ENCODE data around the gene PHACTR3. TPM values are rescaled to one million over a fixed set of nuclear protein-coding genes. Genes with fewer than 3 reads are reported as not detected.

The PHACTR3 gene
- polyA plus RNA-seq, 1 donor: 8.3 TPM

GRCh38 chr20:59816146-59816738 lies 211.9 kb downstream of the PHACTR3 start:
- Histone ChIP-seq H3K9me3 (ENCODE audit: control insufficient read depth, low read depth, low read length) (no peaks in the 10 kb centered on the region), H3K27ac (ENCODE audit: low read length) (no peak overlapping the region), H3K4me3 (ENCODE audit: low read length) (no peak overlapping the region), H3K4me1 (ENCODE audit: control insufficient read depth, insufficient read depth, low read length) (no peaks in the 10 kb centered on the region), H3K36me3 (ENCODE audit: control insufficient read depth, insufficient read depth, low read length) (no peaks in the 10 kb centered on the region), H3K27me3 (ENCODE audit: control insufficient read depth, insufficient read depth, low read length) (no peaks in the 10 kb centered on the region)
- peak; percentile 37 to 67 for DNase-seq
- no CpG with 5 or more reads among the region's 4 CpGs for WGBS (ENCODE audit: insufficient coverage, low lambda C conversion rate)

GRCh38 chr20:59817406-59817805 lies 213.1 kb downstream of the PHACTR3 start:
- H3K27ac ChIP-seq (ENCODE audit: low read length): no peak overlapping the region

GRCh38 chr20:59817846-59818615 lies 213.7 kb downstream of the PHACTR3 start:
- Histone ChIP-seq H3K27ac (ENCODE audit: low read length) (no peak overlapping the region), H3K27me3 (ENCODE audit: control insufficient read depth, insufficient read depth, low read length) (no peaks in the 10 kb centered on the region), H3K4me1 (ENCODE audit: control insufficient read depth, insufficient read depth, low read length) (no peaks in the 10 kb centered on the region), H3K4me3 (ENCODE audit: low read length) (no peak overlapping the region), H3K9me3 (ENCODE audit: control insufficient read depth, low read depth, low read length) (no peaks in the 10 kb centered on the region), H3K36me3 (ENCODE audit: control insufficient read depth, insufficient read depth, low read length) (no peaks in the 10 kb centered on the region)
- WGBS (ENCODE audit: insufficient coverage, low lambda C conversion rate): 100% methylated on average over 1 of the region's 14 CpGs
- no peak for DNase-seq

More at GRCh38 chr20:59817406-59817805, 213.1 kb downstream of the PHACTR3 start:
- WGBS (ENCODE audit: insufficient coverage, low lambda C conversion rate): no CpG with 5 or more reads among the region's 4 CpGs
- no peaks in the 10 kb centered on the region for H3K27me3 ChIP-seq (ENCODE audit: control insufficient read depth, insufficient read depth, low read length)
- no peak overlapping the region for H3K4me3 ChIP-seq (ENCODE audit: low read length)
- H3K36me3 ChIP-seq (ENCODE audit: control insufficient read depth, insufficient read depth, low read length): no peaks in the 10 kb centered on the region
- no peak for DNase-seq
- no peaks in the 10 kb centered on the region for H3K4me1 ChIP-seq (ENCODE audit: control insufficient read depth, insufficient read depth, low read length)
- H3K9me3 ChIP-seq (ENCODE audit: control insufficient read depth, low read depth, low read length): no peaks in the 10 kb centered on the region

GRCh38 chr20:59818911-59819310 lies 214.6 kb downstream of the PHACTR3 start:
- no CpG with 5 or more reads among the region's 10 CpGs for WGBS (ENCODE audit: insufficient coverage, low lambda C conversion rate)
- Histone ChIP-seq H3K27me3 (ENCODE audit: control insufficient read depth, insufficient read depth, low read length) (no peaks in the 10 kb centered on the region), H3K36me3 (ENCODE audit: control insufficient read depth, insufficient read depth, low read length) (no peaks in the 10 kb centered on the region), H3K4me1 (ENCODE audit: control insufficient read depth, insufficient read depth, low read length) (no peaks in the 10 kb centered on the region), H3K27ac (ENCODE audit: low read length) (no peak overlapping the region), H3K4me3 (ENCODE audit: low read length) (no peak overlapping the region), H3K9me3 (ENCODE audit: control insufficient read depth, low read depth, low read length) (no peaks in the 10 kb centered on the region)
- no peak for DNase-seq

GRCh38 chr20:59819496-59820203 lies 215.3 kb downstream of the PHACTR3 start:
- Histone ChIP-seq H3K4me3 (ENCODE audit: low read length) (no peak overlapping the region), H3K4me1 (ENCODE audit: control insufficient read depth, insufficient read depth, low read length) (peaks cover 3% of the 10 kb centered on the region), H3K27me3 (ENCODE audit: control insufficient read depth, insufficient read depth, low read length) (no peaks in the 10 kb centered on the region), H3K9me3 (ENCODE audit: control insufficient read depth, low read depth, low read length) (no peaks in the 10 kb centered on the region), H3K36me3 (ENCODE audit: control insufficient read depth, insufficient read depth, low read length) (no peaks in the 10 kb centered on the region), H3K27ac (ENCODE audit: low read length) (no peak overlapping the region)
- no peak for DNase-seq
- no CpG with 5 or more reads among the region's 20 CpGs for WGBS (ENCODE audit: insufficient coverage, low lambda C conversion rate)

- peak in 1 of 2 donors; percentile 37 for DNase-seq
- no CpG with 5 or more reads among the region's 11 CpGs for WGBS (ENCODE audit: insufficient coverage, low lambda C conversion rate)
- Histone ChIP-seq H3K9me3 (ENCODE audit: control insufficient read depth, low read depth, low read length) (no peaks in the 10 kb centered on the region), H3K27ac (ENCODE audit: low read length) (no peak overlapping the region), H3K27me3 (ENCODE audit: control insufficient read depth, insufficient read depth, low read length) (no peaks in the 10 kb centered on the region), H3K4me1 (ENCODE audit: control insufficient read depth, insufficient read depth, low read length) (peaks cover 11% of the 10 kb centered on the region), H3K4me3 (ENCODE audit: low read length) (no peak overlapping the region), H3K36me3 (ENCODE audit: control insufficient read depth, insufficient read depth, low read length) (no peaks in the 10 kb centered on the region)
These were observed 216.1 kb downstream of the PHACTR3 start for GRCh38 chr20:59820204-59821041.

GRCh38 chr20:59821201-59821600 lies 216.9 kb downstream of the PHACTR3 start:
- DNase-seq: no peak
- H3K9me3 ChIP-seq (ENCODE audit: control insufficient read depth, low read depth, low read length): no peaks in the 10 kb centered on the region
- no peaks in the 10 kb centered on the region for H3K36me3 ChIP-seq (ENCODE audit: control insufficient read depth, insufficient read depth, low read length)
- H3K4me1 ChIP-seq (ENCODE audit: control insufficient read depth, insufficient read depth, low read length): peaks cover 17% of the 10 kb centered on the region
- H3K27me3 ChIP-seq (ENCODE audit: control insufficient read depth, insufficient read depth, low read length): no peaks in the 10 kb centered on the region
- H3K27ac ChIP-seq (ENCODE audit: low read length): no peak overlapping the region
- H3K4me3 ChIP-seq (ENCODE audit: low read length): no peak overlapping the region
- no CpG with 5 or more reads among the region's 7 CpGs for WGBS (ENCODE audit: insufficient coverage, low lambda C conversion rate)

GRCh38 chr20:59821788-59822187 lies 217.4 kb downstream of the PHACTR3 start:
- DNase-seq: no peak
- no peaks in the 10 kb centered on the region for H3K9me3 ChIP-seq (ENCODE audit: control insufficient read depth, low read depth, low read length)

GRCh38 chr20:59822291-59823029 lies 218.1 kb downstream of the PHACTR3 start:
- 80% methylated on average over 1 of the region's 21 CpGs for WGBS (ENCODE audit: insufficient coverage, low lambda C conversion rate)
- Histone ChIP-seq H3K4me1 (ENCODE audit: control insufficient read depth, insufficient read depth, low read length) (peaks cover 28% of the 10 kb centered on the region), H3K36me3 (ENCODE audit: control insufficient read depth, insufficient read depth, low read length) (no peaks in the 10 kb centered on the region), H3K9me3 (ENCODE audit: control insufficient read depth, low read depth, low read length) (no peaks in the 10 kb centered on the region), H3K27ac (ENCODE audit: low read length) (no peak overlapping the region), H3K4me3 (ENCODE audit: low read length) (no peak overlapping the region), H3K27me3 (ENCODE audit: control insufficient read depth, insufficient read depth, low read length) (no peaks in the 10 kb centered on the region)
- no peak for DNase-seq

More at GRCh38 chr20:59821788-59822187, 217.4 kb downstream of the PHACTR3 start:
- no peak overlapping the region for H3K4me3 ChIP-seq (ENCODE audit: low read length)
- no CpG with 5 or more reads among the region's 19 CpGs for WGBS (ENCODE audit: insufficient coverage, low lambda C conversion rate)
- H3K4me1 ChIP-seq (ENCODE audit: control insufficient read depth, insufficient read depth, low read length): peaks cover 21% of the 10 kb centered on the region
- H3K27me3 ChIP-seq (ENCODE audit: control insufficient read depth, insufficient read depth, low read length): no peaks in the 10 kb centered on the region
- no peaks in the 10 kb centered on the region for H3K36me3 ChIP-seq (ENCODE audit: control insufficient read depth, insufficient read depth, low read length)
- no peak overlapping the region for H3K27ac ChIP-seq (ENCODE audit: low read length)
